Mesendoderm (in vitro differentiated cells): ENCODE measurements around the gene RAB17.

Experiments used
- DNase-seq: peaks from one replicate; pipeline ENCODE4 v3.0.0; 2013
- H2AK5ac ChIP-seq: 2 replicates; pipeline ENCODE4 v1.6.1; 2013; ENCODE audit warnings: low read length, inconsistent platforms
- H2BK120ac ChIP-seq: 2 replicates; pipeline ENCODE4 v1.6.1; 2013; ENCODE audit warnings: low read depth, mild to moderate bottlenecking, low read length, moderate library complexity, mixed read lengths
- H2BK15ac ChIP-seq: replicated peaks from 2 replicates; pipeline ENCODE4 v1.6.1; 2013; ENCODE audit warnings: low read depth, mild to moderate bottlenecking, moderate library complexity
- H2BK5ac ChIP-seq: 2 replicates; pipeline ENCODE4 v1.6.1; 2013; ENCODE audit warnings: low read length, inconsistent platforms
- H3K18ac ChIP-seq: 2 replicates; pipeline ENCODE4 v1.6.1; 2013; ENCODE audit warnings: mild to moderate bottlenecking, low read length, mixed read lengths
- H3K23ac ChIP-seq: one replicate; pipeline ENCODE4 v1.6.1; 2013; ENCODE audit warnings: low read length
- H3K27ac ChIP-seq: 2 replicates; pipeline ENCODE4 v1.5.1; 2013; ENCODE audit warnings: low read depth, mild to moderate bottlenecking, inconsistent platforms, low read length, moderate library complexity
- H3K27me3 ChIP-seq: 2 replicates; pipeline ENCODE4 v1.6.1; 2013; ENCODE audit warnings: low read length, control low read depth, mild to moderate bottlenecking, inconsistent platforms; ENCODE audit not compliant: insufficient read depth, poor library complexity
- H3K36me3 ChIP-seq: 2 replicates; pipeline ENCODE4 v1.6.1; 2013; ENCODE audit warnings: low read length, inconsistent platforms; ENCODE audit not compliant: control insufficient read depth, insufficient read depth
- H3K4ac ChIP-seq: one replicate; pipeline ENCODE4 v1.6.1; 2013; ENCODE audit warnings: low read depth, mild to moderate bottlenecking, low read length, moderate library complexity
- H3K4me1 ChIP-seq: 2 replicates; pipeline ENCODE4 v1.6.1; 2013; ENCODE audit warnings: low read depth, low read length, inconsistent platforms; ENCODE audit not compliant: control insufficient read depth
- H3K4me2 ChIP-seq: 2 replicates; pipeline ENCODE4 v1.6.1; 2013; ENCODE audit warnings: low read length
- H3K4me3 ChIP-seq: 2 replicates; pipeline ENCODE4 v1.5.1; 2013; ENCODE audit warnings: mild to moderate bottlenecking, low read length
- H3K56ac ChIP-seq: one replicate; pipeline ENCODE4 v1.6.1; 2013; ENCODE audit warnings: low read length
- H3K79me1 ChIP-seq: 2 replicates; pipeline ENCODE4 v1.6.1; 2013; ENCODE audit warnings: low read length, inconsistent platforms
- H3K79me2 ChIP-seq: 2 replicates; pipeline ENCODE4 v1.6.1; 2013; ENCODE audit warnings: mild to moderate bottlenecking, low read length; ENCODE audit not compliant: control insufficient read depth, insufficient read depth
- H3K9ac ChIP-seq: 2 replicates; pipeline ENCODE4 v1.6.1; 2013; ENCODE audit warnings: low read length, inconsistent platforms
- H4K5ac ChIP-seq: one replicate; pipeline ENCODE4 v1.6.1; 2013; ENCODE audit warnings: low read length
- H4K8ac ChIP-seq: one replicate; pipeline ENCODE4 v1.6.1; 2013; ENCODE audit warnings: low read depth, mild to moderate bottlenecking, control low read depth, low read length, moderate library complexity
- WGBS: extraction: QIAGEN DNeasy Blood & Tissue Kit; methylation state at CpG from one replicate; pipeline ENCODE4 v1.1.7; 2013; ENCODE audit warnings: low lambda C conversion rate, missing lambda C conversion rate; ENCODE audit not compliant: insufficient coverage; ENCODE audit errors: extremely low coverage; 5-methylcytosine and 5-hydroxymethylcytosine counted together

RAB17 gene

DNA sequence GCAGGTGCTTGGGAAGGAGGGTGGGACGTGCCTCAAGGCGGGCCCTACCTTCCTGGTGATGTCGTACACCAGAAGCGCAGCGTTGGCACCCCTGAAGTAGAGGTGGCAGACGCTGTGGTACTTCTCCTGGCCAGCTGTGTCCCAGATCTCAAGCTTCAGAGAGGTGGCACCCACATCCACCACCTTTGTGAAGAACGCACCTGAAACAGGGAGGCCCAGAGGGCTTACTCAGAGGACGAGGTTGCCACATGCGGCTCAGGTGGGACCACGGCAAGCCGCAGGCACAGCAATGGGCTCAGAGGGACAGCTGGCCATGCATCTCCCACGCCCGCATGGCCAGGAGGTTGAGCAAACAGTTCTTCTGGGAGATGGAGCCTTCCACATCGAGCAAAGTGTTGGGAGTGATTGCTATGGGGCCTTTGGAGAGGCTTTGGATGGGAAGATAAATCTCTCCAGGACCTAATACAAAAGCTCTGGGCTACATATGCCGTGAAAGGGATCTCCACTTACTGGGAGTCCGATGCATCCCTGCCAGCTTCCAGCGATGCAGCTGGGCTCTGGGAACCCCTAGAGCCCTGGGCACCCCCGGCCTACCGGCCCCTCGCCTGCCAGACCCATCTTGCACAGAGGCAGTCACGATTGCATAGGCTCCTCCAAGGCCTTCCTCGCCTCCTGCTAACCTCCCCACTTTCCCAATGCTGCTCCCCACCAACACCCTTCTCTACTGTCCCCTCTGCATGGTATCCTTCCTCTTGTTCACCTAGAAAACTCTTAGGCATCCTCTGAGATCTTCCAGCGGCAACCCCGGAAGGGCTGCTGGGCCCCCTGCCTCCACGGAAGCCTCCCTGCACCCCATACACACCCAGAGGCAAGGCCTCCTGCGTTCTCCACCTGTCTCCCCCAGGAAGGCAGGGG is 12.3 kb downstream of the RAB17 start:
- H3K79me1 ChIP-seq = no peaks in the 10 kb centered on the region
- peaks cover 2% of the 10 kb centered on the region for H3K36me3 ChIP-seq
- no peak overlapping the region for H2BK120ac ChIP-seq
- no CpG with 5 or more reads among the region's 26 CpGs for WGBS
- no peak overlapping the region for H2BK5ac ChIP-seq
- no peak overlapping the region for H2BK15ac ChIP-seq
- no peak overlapping the region for H3K4me3 ChIP-seq
- no peaks in the 10 kb centered on the region for H3K4me1 ChIP-seq
- H3K4me2 ChIP-seq = no peak overlapping the region
- H3K18ac ChIP-seq = no peak overlapping the region
- no peaks in the 10 kb centered on the region for H3K27me3 ChIP-seq
- no peak overlapping the region for H2AK5ac ChIP-seq
- no peak overlapping the region for H4K8ac ChIP-seq
- no peak overlapping the region for H3K4ac ChIP-seq
- H3K56ac ChIP-seq = no peak overlapping the region
- H3K79me2 ChIP-seq = peaks cover 2% of the 10 kb centered on the region
- H3K27ac ChIP-seq = no peak overlapping the region
- H3K23ac ChIP-seq = no peak overlapping the region
- H3K9ac ChIP-seq = no peak overlapping the region
- no peak for DNase-seq
- H4K5ac ChIP-seq = no peak overlapping the region

DNA sequence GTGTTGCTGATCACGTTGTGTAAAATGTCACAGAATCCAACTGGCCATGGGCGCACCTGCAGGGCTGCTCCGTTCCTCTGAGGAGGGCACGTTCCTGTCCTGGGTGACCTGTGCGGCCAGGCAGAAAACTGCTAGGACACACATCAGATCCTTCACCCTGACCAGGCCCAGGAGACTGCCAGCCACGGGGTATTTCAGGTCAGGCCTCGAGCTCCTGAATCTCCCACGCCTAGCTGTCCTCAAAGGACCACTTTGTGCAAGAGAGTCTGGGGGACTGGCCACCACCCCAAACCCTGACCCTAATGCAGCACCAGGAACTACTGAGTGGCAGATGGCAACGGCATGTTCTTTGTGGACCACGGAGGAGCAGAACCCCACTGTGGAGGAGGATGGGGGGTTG is 13.1 kb downstream of the RAB17 start:
- no peak for DNase-seq
- Histone ChIP-seq H2AK5ac (no peak overlapping the region), H3K79me2 (peaks cover 2% of the 10 kb centered on the region), H2BK15ac (no peak overlapping the region), H3K27ac (no peak overlapping the region), H3K36me3 (peaks cover 2% of the 10 kb centered on the region), H3K56ac (no peak overlapping the region), H2BK120ac (no peak overlapping the region), H3K27me3 (no peaks in the 10 kb centered on the region), H3K18ac (no peak overlapping the region), H3K4me2 (no peak overlapping the region), H4K8ac (no peak overlapping the region), H3K23ac (no peak overlapping the region), H3K4ac (no peak overlapping the region), H3K9ac (no peak overlapping the region), H3K79me1 (no peaks in the 10 kb centered on the region), H2BK5ac (no peak overlapping the region), H4K5ac (no peak overlapping the region), H3K4me1 (no peaks in the 10 kb centered on the region), H3K4me3 (no peak overlapping the region)
- no CpG with 5 or more reads among the region's 10 CpGs for WGBS

DNA sequence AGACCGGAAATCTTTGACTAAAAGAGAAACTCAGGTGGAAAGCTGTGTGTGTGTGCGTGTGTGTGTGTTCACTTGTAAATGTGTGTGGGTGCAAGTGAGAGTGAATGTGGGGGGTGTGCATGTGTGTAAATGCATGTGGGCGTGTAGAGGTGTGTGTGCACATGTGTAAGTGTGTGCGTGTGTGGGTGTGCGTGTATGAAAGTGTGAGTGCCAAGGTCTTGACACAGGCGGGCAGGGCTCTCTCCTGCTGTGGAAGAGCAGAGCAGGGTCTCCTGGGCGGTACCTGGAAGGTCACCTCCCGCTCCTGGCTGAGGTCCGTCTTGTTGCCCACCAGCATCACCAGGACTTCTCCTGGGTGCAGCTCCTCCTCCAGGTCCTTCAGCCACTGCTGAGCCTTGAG is 13.6 kb downstream of the RAB17 start:
- no peaks in the 10 kb centered on the region for H3K79me1 ChIP-seq
- no peak overlapping the region for H3K4me3 ChIP-seq
- no peak overlapping the region for H3K27ac ChIP-seq
- no CpG with 5 or more reads among the region's 9 CpGs for WGBS
- no peak overlapping the region for H3K4ac ChIP-seq
- no peak overlapping the region for H4K5ac ChIP-seq
- H3K27me3 ChIP-seq = no peaks in the 10 kb centered on the region
- no peak overlapping the region for H2BK5ac ChIP-seq
- no peak overlapping the region for H2AK5ac ChIP-seq
- peaks cover under 1% of the 10 kb centered on the region for H3K79me2 ChIP-seq
- H3K56ac ChIP-seq = no peak overlapping the region
- no peaks in the 10 kb centered on the region for H3K4me1 ChIP-seq
- no peak for DNase-seq
- H4K8ac ChIP-seq = no peak overlapping the region
- H2BK15ac ChIP-seq = no peak overlapping the region
- peaks cover 2% of the 10 kb centered on the region for H3K36me3 ChIP-seq
- no peak overlapping the region for H3K9ac ChIP-seq
- H3K23ac ChIP-seq = no peak overlapping the region
- no peak overlapping the region for H2BK120ac ChIP-seq
- H3K4me2 ChIP-seq = no peak overlapping the region
- H3K18ac ChIP-seq = no peak overlapping the region

DNA sequence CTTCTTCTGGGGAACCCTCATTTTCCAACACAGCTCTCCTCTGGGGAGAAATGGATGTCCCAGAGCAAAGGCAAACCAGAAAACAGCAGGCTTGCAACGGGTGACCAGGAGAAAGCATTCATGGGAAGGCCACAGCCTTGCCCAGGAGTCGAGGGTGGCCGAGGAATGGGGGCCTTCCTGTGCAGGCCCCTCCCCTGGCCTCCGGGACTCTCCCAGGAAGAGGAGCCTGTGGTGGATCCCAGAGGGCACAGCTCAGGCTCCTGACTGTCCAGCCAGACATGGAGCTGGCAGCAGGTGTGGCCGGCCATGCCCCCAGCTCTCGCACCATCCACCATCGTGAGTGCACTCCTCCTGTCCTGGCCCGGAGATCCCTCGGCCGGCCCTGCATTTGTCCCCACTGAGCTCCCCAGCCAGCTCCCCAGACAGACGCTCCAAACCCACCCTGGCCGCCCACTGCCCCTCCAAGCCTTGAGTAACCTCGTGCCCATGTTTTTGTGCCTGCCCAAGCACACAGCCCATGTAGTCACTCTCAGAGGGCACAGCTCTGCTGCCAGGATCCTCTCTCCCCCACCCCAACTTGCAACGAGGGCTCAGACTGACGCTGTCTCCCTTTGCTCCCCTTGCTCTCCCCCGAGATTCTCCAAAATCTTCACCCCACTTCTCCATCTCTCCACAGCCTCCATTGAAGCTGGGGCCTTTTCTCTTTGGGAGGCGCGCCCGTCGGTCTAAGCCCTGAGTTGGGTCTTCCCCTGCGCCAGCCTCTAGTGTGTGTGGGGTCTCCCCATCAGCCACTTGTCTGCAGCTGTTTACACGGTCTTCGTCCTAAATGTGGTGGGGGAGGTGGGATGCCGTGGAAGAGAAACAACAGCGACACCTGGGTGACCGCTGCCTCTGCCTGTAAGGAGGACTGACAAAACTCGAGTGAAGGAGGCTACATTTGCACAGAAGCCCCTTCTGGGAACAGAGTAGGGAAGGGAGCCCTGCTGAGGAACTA is 14.4 kb downstream of the RAB17 start:
- Histone ChIP-seq H3K9ac (no peak overlapping the region), H3K4me1 (no peaks in the 10 kb centered on the region), H3K4me3 (no peak overlapping the region), H3K79me2 (no peaks in the 10 kb centered on the region), H3K36me3 (peaks cover 2% of the 10 kb centered on the region), H4K8ac (no peak overlapping the region), H3K56ac (no peak overlapping the region), H4K5ac (no peak overlapping the region), H2BK5ac (no peak overlapping the region), H2AK5ac (no peak overlapping the region), H3K23ac (no peak overlapping the region), H2BK15ac (no peak overlapping the region), H3K27ac (no peak overlapping the region), H3K4ac (no peak overlapping the region), H2BK120ac (no peak overlapping the region), H3K4me2 (no peak overlapping the region), H3K18ac (no peak overlapping the region), H3K79me1 (no peaks in the 10 kb centered on the region), H3K27me3 (no peaks in the 10 kb centered on the region)
- no peak for DNase-seq
- WGBS = no CpG with 5 or more reads among the region's 27 CpGs

DNA sequence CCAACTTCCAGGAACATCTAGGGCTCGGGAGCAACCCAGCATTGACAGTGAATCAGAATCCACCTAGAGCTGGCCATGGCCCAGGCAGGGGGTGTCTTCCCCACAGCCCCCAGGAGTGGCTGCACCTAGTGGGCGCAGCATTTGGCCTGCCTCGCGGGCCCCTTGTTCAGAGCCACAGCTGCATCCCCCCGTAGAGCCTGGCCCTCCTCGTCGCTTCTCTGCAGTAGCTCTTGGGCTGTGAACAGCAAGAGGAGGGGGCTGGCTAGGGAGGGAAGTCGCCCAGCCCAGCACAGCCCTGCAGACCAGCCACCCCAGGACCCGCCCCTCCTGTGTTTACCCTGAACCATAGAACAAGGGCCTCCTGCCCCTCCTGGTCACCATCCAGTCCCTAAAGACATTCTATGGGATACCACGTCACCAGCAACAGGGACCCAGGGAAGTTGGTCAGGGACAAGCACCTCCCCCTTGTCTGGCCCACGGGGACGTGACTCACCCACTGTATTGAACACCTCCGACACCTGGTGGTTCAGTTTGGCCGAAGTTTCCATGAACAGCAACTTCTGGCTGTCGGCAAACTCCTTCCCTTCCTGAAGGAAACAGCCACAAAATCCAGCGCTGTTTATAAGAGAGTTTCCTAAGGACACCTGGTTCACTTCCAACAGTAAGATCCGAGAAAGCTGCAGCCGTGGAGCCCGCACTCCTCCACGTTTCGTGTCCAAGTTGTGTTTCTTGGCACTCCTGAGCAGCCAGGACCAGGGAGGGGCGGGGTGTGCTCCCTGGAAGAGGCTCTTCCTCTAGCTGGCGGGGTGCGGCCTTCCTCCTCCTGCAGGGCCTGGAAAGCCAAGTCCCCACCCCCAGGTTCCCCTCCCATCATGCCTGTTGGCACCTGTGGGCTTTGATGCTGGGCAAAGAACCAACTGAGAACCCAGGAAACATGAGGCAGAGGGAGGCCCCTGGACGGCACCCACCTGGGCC is 15.4 kb downstream of the RAB17 start:
- Histone ChIP-seq H3K79me1 (no peaks in the 10 kb centered on the region), H3K18ac (no peak overlapping the region), H3K23ac (no peak overlapping the region), H3K4me1 (no peaks in the 10 kb centered on the region), H3K4me2 (no peak overlapping the region), H3K9ac (no peak overlapping the region), H3K4me3 (no peak overlapping the region), H2AK5ac (no peak overlapping the region), H2BK5ac (no peak overlapping the region), H4K5ac (no peak overlapping the region), H3K27ac (no peak overlapping the region), H3K4ac (no peak overlapping the region), H2BK120ac (no peak overlapping the region), H3K79me2 (no peaks in the 10 kb centered on the region), H4K8ac (no peak overlapping the region), H3K56ac (no peak overlapping the region), H2BK15ac (no peak overlapping the region), H3K27me3 (no peaks in the 10 kb centered on the region), H3K36me3 (peaks cover 2% of the 10 kb centered on the region)
- peak; percentile 48 for DNase-seq
- WGBS = no CpG with 5 or more reads among the region's 25 CpGs
